Ishikawa (cell line): ENCODE results near the gene ZNF860.

Experiments
- CEBPB ChIP-seq: IDR thresholded peaks from 2 replicates; pipeline ENCODE4 v1.6.1; 2012
- CREB1 ChIP-seq: IDR thresholded peaks from 2 replicates; pipeline ENCODE4 v1.6.1; 2012; ENCODE audit warnings: low read depth
- EGR1 ChIP-seq: IDR thresholded peaks from 2 replicates; pipeline ENCODE4 v1.6.1; 2012
- EP300 ChIP-seq: IDR thresholded peaks from 2 replicates; pipeline ENCODE4 v1.6.1; 2012; ENCODE audit warnings: borderline replicate concordance
- FOXM1 ChIP-seq: IDR thresholded peaks from 2 replicates; pipeline ENCODE4 v1.6.1; 2012; ENCODE audit warnings: low read depth, borderline replicate concordance
- NFIC ChIP-seq: IDR thresholded peaks from 2 replicates; pipeline ENCODE4 v1.6.1; 2012
- RAD21 ChIP-seq: IDR thresholded peaks from 2 replicates; pipeline ENCODE4 v1.6.1; 2012; ENCODE audit warnings: low read depth
- TAF1 ChIP-seq: IDR thresholded peaks from 2 replicates; pipeline ENCODE4 v1.6.1; 2012; ENCODE audit warnings: low read depth, mild to moderate bottlenecking
- TCF12 ChIP-seq: IDR thresholded peaks from 2 replicates; pipeline ENCODE4 v1.6.1; 2012; ENCODE audit warnings: low read depth
- TEAD4 ChIP-seq: IDR thresholded peaks from 2 replicates; pipeline ENCODE4 v1.6.1; 2012
- YY1 ChIP-seq: IDR thresholded peaks from 2 replicates; pipeline ENCODE4 v1.6.1; 2012; ENCODE audit warnings: low read depth
- ZBTB7A ChIP-seq: IDR thresholded peaks from 2 replicates; pipeline ENCODE4 v1.6.1; 2012; ENCODE audit warnings: low read depth
- TF ChIP-seq, protein P1 (sequence below): IDR thresholded peaks from 2 replicates; pipeline ENCODE4 v1.6.1; 2012; ENCODE audit warnings: low read depth, mild to moderate bottlenecking
- TF ChIP-seq, protein P2 (sequence below): IDR thresholded peaks from 2 replicates; pipeline ENCODE4 v1.6.1; 2012
- TF ChIP-seq, protein P3 (sequence below): IDR thresholded peaks from 2 replicates; pipeline ENCODE4 v1.6.1; 2012

Gene ZNF860

DNA sequence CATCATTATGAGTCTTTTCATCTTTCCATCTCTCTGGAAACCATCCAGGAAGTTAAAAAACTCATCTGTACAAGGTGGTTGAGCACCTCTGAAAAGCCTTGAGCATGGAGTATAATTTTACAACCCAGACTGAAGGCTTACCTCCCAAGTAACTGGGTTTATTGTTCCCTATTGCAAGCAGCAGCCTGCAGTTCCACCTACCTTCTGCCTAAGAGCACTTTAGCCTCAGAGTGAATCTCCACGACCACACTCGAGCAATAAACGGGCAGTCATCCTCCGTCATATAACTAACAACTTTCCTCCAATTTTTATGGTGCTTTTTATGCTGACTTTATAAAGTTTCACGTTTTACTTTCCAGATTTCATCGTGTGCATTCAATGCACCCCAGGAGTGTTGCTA, 33.3 kb upstream of the ZNF860 start:
- TF ChIP-seq EP300 (no peak), TEAD4 (no peak), NFIC (no peak), CREB1 (no peak), ZBTB7A (no peak), CEBPB (no peak), TAF1 (no peak), EGR1 (no peak), YY1 (no peak), RAD21 (no peak), TCF12 (no peak), FOXM1 (no peak)
- TF ChIP-seq, protein P1, sequence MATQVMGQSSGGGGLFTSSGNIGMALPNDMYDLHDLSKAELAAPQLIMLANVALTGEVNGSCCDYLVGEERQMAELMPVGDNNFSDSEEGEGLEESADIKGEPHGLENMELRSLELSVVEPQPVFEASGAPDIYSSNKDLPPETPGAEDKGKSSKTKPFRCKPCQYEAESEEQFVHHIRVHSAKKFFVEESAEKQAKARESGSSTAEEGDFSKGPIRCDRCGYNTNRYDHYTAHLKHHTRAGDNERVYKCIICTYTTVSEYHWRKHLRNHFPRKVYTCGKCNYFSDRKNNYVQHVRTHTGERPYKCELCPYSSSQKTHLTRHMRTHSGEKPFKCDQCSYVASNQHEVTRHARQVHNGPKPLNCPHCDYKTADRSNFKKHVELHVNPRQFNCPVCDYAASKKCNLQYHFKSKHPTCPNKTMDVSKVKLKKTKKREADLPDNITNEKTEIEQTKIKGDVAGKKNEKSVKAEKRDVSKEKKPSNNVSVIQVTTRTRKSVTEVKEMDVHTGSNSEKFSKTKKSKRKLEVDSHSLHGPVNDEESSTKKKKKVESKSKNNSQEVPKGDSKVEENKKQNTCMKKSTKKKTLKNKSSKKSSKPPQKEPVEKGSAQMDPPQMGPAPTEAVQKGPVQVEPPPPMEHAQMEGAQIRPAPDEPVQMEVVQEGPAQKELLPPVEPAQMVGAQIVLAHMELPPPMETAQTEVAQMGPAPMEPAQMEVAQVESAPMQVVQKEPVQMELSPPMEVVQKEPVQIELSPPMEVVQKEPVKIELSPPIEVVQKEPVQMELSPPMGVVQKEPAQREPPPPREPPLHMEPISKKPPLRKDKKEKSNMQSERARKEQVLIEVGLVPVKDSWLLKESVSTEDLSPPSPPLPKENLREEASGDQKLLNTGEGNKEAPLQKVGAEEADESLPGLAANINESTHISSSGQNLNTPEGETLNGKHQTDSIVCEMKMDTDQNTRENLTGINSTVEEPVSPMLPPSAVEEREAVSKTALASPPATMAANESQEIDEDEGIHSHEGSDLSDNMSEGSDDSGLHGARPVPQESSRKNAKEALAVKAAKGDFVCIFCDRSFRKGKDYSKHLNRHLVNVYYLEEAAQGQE: no peak
- TF ChIP-seq, protein P2, sequence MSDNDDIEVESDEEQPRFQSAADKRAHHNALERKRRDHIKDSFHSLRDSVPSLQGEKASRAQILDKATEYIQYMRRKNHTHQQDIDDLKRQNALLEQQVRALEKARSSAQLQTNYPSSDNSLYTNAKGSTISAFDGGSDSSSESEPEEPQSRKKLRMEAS: no peak
- TF ChIP-seq, protein P3, sequence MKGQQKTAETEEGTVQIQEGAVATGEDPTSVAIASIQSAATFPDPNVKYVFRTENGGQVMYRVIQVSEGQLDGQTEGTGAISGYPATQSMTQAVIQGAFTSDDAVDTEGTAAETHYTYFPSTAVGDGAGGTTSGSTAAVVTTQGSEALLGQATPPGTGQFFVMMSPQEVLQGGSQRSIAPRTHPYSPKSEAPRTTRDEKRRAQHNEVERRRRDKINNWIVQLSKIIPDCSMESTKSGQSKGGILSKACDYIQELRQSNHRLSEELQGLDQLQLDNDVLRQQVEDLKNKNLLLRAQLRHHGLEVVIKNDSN: no peak

DNA sequence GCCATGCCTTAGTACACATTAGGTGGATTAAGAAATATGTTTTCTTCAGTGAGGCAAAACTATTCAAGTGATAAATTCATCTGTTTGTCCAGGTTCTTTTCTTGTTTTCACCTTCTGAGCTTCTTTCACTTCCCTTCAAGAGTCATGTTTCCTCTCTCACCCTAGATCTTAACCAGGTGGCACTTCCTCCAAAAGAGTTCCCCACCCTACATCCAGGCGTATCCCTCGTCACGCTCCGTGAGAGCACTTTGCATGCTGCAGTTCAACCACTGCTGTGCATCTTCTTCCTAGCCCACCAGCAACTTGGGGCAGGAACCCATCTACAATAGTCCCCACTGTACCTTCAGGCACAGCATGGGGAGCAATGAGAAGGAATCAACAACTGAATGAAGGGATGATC, 29.3 kb upstream of the ZNF860 start:
- TF ChIP-seq TEAD4 (no peak), NFIC (no peak), YY1 (no peak), FOXM1 (no peak), RAD21 (no peak), TCF12 (no peak), CREB1 (no peak), ZBTB7A (no peak), EP300 (no peak), TAF1 (no peak)
- TF ChIP-seq, protein P2: no peak
- TF ChIP-seq, protein P1: no peak

DNA sequence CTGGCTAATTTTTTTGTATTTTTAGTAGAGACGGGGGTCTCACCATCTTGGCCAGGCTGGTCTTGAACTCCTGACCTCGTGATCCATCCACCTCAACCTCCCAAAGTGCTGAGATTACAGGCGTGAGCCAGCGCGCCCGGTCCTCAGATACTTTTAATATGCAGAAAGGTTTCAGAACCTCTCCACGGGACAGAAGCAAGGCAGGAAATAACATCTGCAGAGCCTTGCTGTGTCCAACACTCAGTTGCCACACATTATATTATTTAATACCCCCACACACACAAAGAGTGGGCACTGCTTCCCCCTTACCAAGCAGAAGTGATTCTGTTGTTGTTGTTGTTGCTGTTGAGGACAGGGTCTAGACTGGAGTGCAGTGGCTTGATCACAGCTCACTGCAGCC, 28.5 kb upstream of the ZNF860 start:
- TF ChIP-seq NFIC: no peak
- TF ChIP-seq, protein P1: no peak
- no peak for TF ChIP-seq TAF1
- no peak for TF ChIP-seq TCF12
- no peak for TF ChIP-seq CREB1
- TF ChIP-seq CEBPB: no peak
- no peak for TF ChIP-seq TEAD4
- TF ChIP-seq EP300: no peak
- no peak for TF ChIP-seq YY1
- TF ChIP-seq RAD21: no peak
- TF ChIP-seq, protein P2: no peak
- TF ChIP-seq ZBTB7A: no peak
- TF ChIP-seq EGR1: no peak
- TF ChIP-seq, protein P3: no peak
- TF ChIP-seq FOXM1: no peak

DNA sequence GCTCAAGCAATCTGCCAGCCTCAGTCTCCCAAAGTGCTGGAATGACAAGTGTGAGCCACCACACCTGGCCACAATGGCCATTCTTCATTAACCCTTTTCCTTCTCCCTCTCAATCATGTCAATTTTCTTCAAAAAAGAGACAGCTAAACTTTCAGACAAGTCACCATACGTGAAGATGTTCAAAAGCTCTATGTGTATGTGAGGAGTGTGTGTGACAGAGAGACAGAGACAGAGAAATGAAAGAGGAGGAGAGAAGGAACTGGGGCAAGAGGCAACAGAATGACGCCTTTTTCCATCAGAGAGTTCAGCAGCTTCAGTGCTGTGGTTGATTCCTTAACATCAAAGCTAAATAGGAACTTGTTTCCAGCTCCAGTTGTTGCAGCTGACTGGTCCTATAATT, 27.9 kb upstream of the ZNF860 start:
- TF ChIP-seq CEBPB: no peak
- TF ChIP-seq EP300: no peak
- TF ChIP-seq FOXM1: no peak
- no peak for TF ChIP-seq ZBTB7A
- TF ChIP-seq, protein P3: no peak
- TF ChIP-seq TCF12: no peak
